ENCODE results near the gene SLC35A5. TPM values are rescaled to one million over a fixed set of nuclear protein-coding genes. Genes with fewer than 3 reads are reported as not detected.

The SLC35A5 gene
- total RNA-seq, 1 experiment from 2014 or later: 19.1 TPM

DNA sequence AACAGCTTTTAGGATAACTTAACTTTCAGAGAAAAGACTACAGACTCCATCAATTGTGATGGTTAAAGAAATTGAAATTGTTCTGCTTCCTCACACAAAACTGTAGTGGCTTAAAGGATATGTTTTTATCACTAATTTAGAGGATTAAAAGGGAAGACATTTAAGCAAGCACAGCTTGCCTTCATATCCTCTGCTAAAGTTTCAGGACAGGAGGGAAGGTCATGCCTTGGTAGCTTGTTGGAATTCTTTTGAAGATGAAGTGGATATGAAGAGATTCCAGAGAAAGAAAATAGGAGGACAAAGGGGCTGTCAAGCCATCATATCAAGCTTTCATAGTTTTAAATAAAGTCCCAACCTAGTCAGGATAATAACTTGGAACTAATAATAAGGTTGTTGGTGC is 46.0 kb downstream of the SLC35A5 start:
- no peak for DNase-seq
- no peak overlapping the region for H3K4me3 Mint-ChIP-seq (ENCODE audit: unreplicated experiment)
- no peaks in the 10 kb centered on the region for H3K27me3 ChIP-seq (replicated peaks; ENCODE audit: control insufficient read depth, insufficient read depth, low read length)
- H3K4me1 ChIP-seq: no peaks in the 10 kb centered on the region
- H3K9me3 ChIP-seq: no peaks in the 10 kb centered on the region
- H3K27me3 Mint-ChIP-seq (ENCODE audit: insufficient read depth, unreplicated experiment): no peaks in the 10 kb centered on the region
- CTCF ChIA-PET: no interaction called here
- H3K36me3 ChIP-seq (ENCODE audit: control insufficient read depth, insufficient read depth, low read length): no peaks in the 10 kb centered on the region
- TF ChIP-seq, protein P1, sequence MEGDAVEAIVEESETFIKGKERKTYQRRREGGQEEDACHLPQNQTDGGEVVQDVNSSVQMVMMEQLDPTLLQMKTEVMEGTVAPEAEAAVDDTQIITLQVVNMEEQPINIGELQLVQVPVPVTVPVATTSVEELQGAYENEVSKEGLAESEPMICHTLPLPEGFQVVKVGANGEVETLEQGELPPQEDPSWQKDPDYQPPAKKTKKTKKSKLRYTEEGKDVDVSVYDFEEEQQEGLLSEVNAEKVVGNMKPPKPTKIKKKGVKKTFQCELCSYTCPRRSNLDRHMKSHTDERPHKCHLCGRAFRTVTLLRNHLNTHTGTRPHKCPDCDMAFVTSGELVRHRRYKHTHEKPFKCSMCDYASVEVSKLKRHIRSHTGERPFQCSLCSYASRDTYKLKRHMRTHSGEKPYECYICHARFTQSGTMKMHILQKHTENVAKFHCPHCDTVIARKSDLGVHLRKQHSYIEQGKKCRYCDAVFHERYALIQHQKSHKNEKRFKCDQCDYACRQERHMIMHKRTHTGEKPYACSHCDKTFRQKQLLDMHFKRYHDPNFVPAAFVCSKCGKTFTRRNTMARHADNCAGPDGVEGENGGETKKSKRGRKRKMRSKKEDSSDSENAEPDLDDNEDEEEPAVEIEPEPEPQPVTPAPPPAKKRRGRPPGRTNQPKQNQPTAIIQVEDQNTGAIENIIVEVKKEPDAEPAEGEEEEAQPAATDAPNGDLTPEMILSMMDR (IDR thresholded peaks at IDR 0.05; ENCODE audit: insufficient read depth in 1 of 2, low read depth in 1 of 2, low read length in 1 of 2, severe bottlenecking in 1 of 2, unreplicated experiment in 1 of 2): no peak
- no peak overlapping the region for H3K27ac Mint-ChIP-seq (ENCODE audit: unreplicated experiment)
- no peaks in the 10 kb centered on the region for H3K36me3 Mint-ChIP-seq (ENCODE audit: insufficient read depth, unreplicated experiment)
- BruUV-seq (replicated peaks): no TSS peak
- intact Hi-C loops (cut with micrococcal nuclease; ENCODE audit: unreplicated experiment): no loop called here
- H3K4me3 ChIP-seq (ENCODE audit: low read depth, low read length): no peak overlapping the region
- H3K9me3 Mint-ChIP-seq (ENCODE audit: unreplicated experiment): no peaks in the 10 kb centered on the region
- H3K4me1 Mint-ChIP-seq (ENCODE audit: low read depth, unreplicated experiment): no peaks in the 10 kb centered on the region
- POLR2A ChIA-PET: no interaction called here

DNA sequence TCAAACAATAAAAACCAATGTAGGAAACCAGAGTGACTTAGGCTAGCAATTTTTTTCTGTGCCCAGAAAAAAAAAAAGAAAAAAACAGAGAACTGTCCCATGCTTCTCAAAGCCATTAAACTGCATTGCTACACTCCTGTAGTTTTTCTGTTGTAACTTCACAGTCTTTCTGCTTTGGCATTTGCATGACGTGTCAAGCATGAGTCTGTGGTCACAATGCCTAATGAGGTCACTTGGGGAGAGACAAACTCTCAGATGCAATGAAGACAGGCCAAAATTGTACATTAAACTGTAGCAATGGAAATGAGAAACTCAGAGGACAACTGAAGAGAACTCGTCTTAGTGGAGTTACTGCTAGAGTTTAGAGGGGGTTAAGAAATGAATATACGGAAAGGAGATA is 48.3 kb downstream of the SLC35A5 start:
- TF ChIP-seq, protein P1 (IDR thresholded peaks at IDR 0.05; ENCODE audit: insufficient read depth in 1 of 2, low read depth in 1 of 2, low read length in 1 of 2, severe bottlenecking in 1 of 2, unreplicated experiment in 1 of 2): no peak
- POLR2A ChIA-PET: no interaction called here
- no peak overlapping the region for H3K27ac Mint-ChIP-seq (ENCODE audit: unreplicated experiment)
- no peaks in the 10 kb centered on the region for H3K9me3 Mint-ChIP-seq (ENCODE audit: unreplicated experiment)
- Histone ChIP-seq H3K27me3 (replicated peaks; ENCODE audit: control insufficient read depth, insufficient read depth, low read length) (no peaks in the 10 kb centered on the region), H3K4me3 (ENCODE audit: low read depth, low read length) (no peak overlapping the region), H3K4me1 (no peaks in the 10 kb centered on the region), H3K36me3 (ENCODE audit: control insufficient read depth, insufficient read depth, low read length) (no peaks in the 10 kb centered on the region), H3K9me3 (no peaks in the 10 kb centered on the region)
- no peaks in the 10 kb centered on the region for H3K36me3 Mint-ChIP-seq (ENCODE audit: insufficient read depth, unreplicated experiment)
- H3K4me3 Mint-ChIP-seq (ENCODE audit: unreplicated experiment): no peak overlapping the region
- no peaks in the 10 kb centered on the region for H3K27me3 Mint-ChIP-seq (ENCODE audit: insufficient read depth, unreplicated experiment)
- CTCF ChIA-PET: no interaction called here
- BruUV-seq (replicated peaks): no TSS peak
- DNase-seq: no peak
- intact Hi-C loops (cut with micrococcal nuclease; ENCODE audit: unreplicated experiment): no loop called here
- H3K4me1 Mint-ChIP-seq (ENCODE audit: low read depth, unreplicated experiment): no peaks in the 10 kb centered on the region

DNA sequence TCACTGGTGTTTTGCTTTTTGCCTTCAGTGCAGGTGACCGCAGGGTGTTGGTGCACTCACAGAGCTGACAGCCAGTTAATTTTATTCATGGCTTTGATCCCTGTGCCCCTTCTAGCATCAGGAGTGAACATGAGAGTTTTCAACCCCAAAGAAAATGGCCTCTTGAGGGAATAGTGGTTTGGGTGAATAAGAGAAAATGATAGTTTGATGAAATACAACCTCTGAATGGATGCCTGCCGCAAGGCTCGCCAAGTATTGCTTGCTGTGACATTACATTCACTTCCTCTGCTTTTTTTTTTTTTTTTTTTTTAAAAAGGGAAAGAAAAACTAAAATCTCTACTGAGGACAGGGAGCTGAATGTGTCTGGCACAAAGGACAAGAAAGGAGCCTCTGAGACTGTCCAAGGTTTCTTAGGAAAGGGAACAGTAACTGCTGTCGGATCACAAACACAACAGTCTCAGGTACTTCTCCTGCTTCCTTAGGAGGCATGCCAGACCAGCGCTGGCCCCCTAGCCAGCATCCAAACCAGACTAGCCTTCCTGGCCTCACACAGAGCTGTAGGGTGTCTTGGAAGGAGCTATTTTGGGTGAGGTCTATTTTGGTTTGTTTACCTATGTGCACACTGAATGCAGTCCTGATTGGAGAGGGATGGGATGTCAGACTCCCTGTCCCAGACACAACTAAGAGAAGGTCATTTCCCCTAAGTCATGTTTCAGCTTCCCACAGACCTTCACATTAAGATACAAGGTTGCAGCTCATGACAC is 50.1 kb downstream of the SLC35A5 start:
- Histone ChIP-seq H3K4me1 (no peaks in the 10 kb centered on the region), H3K4me3 (ENCODE audit: low read depth, low read length) (no peak overlapping the region), H3K9me3 (no peaks in the 10 kb centered on the region), H3K27me3 (replicated peaks; ENCODE audit: control insufficient read depth, insufficient read depth, low read length) (no peaks in the 10 kb centered on the region), H3K36me3 (ENCODE audit: control insufficient read depth, insufficient read depth, low read length) (no peaks in the 10 kb centered on the region)
- H3K27me3 Mint-ChIP-seq (ENCODE audit: insufficient read depth, unreplicated experiment): no peaks in the 10 kb centered on the region
- CTCF ChIA-PET: no interaction called here
- DNase-seq: no peak
- H3K9me3 Mint-ChIP-seq (ENCODE audit: unreplicated experiment): no peaks in the 10 kb centered on the region
- no peak overlapping the region for H3K4me3 Mint-ChIP-seq (ENCODE audit: unreplicated experiment)
- H3K36me3 Mint-ChIP-seq (ENCODE audit: insufficient read depth, unreplicated experiment): no peaks in the 10 kb centered on the region
- intact Hi-C loops (cut with micrococcal nuclease; ENCODE audit: unreplicated experiment): no loop called here
- TF ChIP-seq, protein P1 (IDR thresholded peaks at IDR 0.05; ENCODE audit: insufficient read depth in 1 of 2, low read depth in 1 of 2, low read length in 1 of 2, severe bottlenecking in 1 of 2, unreplicated experiment in 1 of 2): no peak
- BruUV-seq (replicated peaks): no TSS peak
- no peaks in the 10 kb centered on the region for H3K4me1 Mint-ChIP-seq (ENCODE audit: low read depth, unreplicated experiment)
- H3K27ac Mint-ChIP-seq (ENCODE audit: unreplicated experiment): no peak overlapping the region
- POLR2A ChIA-PET: no interaction called here

Data from Caco-2 (cell line).